Measurements from ENCODE around the gene DYNC2LI1. TPM values are rescaled to one million over a fixed set of nuclear protein-coding genes. Genes with fewer than 3 reads are reported as not detected.

Gene DYNC2LI1
- polyA plus RNA-seq, 3 donors from 2014 or later = 5.7 to 11.5 (median 5.9) TPM

DNA sequence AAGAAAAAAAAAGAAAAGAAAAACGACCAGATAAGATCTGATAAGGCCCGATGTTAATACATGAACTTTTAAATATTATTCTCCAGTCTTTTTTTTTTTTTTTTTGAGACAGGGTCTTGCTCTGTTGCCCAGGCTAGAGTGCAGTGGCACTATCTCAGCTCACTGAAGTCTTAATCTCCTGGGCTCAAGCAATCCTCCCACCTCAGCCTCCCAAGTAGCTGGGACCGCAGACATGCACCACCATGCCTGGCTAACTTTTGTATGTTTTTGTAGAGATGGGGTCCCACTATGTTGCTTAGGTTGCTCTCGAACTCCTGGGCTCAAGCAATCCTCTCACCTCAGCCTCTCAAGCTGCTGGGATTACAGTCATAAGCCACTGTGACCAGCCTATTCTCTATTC lies 63.2 kb downstream of the DYNC2LI1 start:
- Mint-ChIP-seq H3K4me3 (no peak overlapping the region), H3K9me3 (no peaks in the 10 kb centered on the region), H3K27ac (no peak overlapping the region), H3K4me1 (no peaks in the 10 kb centered on the region), H3K36me3 (no peaks in the 10 kb centered on the region), H3K27me3 (ENCODE audit: low read depth in 3 of 3) (peaks cover 0 to 14% (median 2%) of the 10 kb centered on the region in 3 donors)
- no peak for DNase-seq

DNA sequence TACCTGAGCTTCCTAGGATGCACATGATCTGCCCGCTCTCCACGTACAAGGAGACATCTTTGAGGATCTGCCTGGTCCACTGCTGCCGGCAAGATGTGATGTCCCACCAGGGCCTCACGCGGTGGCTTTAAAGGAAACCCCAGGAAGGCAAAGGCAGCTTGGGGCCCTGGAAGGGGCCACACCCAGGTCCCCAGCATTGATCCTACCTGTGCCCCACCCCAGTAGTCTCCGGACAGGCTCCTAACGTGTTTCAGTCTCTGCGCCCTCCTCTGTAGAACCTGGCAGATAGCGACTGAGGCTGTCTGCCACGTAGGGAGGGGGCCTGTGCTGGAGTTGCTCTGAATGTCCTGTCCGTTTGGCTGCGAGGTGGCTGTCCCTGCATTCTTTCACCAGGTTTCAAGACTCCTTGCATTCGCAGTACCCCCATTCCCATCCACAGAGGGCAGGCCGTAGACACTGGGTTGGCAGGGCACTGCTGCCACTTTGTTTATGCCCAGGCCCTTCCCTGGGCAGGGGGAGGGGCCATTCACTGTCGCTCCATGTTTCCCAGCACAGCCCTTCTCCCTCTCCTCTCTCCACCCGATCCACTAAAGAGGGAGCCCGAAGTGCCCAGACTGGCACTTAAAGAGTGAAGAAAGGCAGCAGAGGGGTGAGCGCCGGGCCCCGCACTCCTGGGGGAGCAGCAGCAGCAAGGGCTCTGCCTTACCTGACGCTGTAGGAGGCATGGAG lies 64.2 kb downstream of the DYNC2LI1 start:
- no peaks in the 10 kb centered on the region for H3K36me3 Mint-ChIP-seq
- no peak overlapping the region for H3K4me3 Mint-ChIP-seq
- no peak for DNase-seq
- H3K9me3 Mint-ChIP-seq = no peaks in the 10 kb centered on the region
- no peak overlapping the region for H3K27ac Mint-ChIP-seq
- H3K27me3 Mint-ChIP-seq (ENCODE audit: low read depth in 3 of 3) = peaks cover 0 to 14% (median 2%) of the 10 kb centered on the region in 3 donors
- H3K4me1 Mint-ChIP-seq = no peaks in the 10 kb centered on the region

DNA sequence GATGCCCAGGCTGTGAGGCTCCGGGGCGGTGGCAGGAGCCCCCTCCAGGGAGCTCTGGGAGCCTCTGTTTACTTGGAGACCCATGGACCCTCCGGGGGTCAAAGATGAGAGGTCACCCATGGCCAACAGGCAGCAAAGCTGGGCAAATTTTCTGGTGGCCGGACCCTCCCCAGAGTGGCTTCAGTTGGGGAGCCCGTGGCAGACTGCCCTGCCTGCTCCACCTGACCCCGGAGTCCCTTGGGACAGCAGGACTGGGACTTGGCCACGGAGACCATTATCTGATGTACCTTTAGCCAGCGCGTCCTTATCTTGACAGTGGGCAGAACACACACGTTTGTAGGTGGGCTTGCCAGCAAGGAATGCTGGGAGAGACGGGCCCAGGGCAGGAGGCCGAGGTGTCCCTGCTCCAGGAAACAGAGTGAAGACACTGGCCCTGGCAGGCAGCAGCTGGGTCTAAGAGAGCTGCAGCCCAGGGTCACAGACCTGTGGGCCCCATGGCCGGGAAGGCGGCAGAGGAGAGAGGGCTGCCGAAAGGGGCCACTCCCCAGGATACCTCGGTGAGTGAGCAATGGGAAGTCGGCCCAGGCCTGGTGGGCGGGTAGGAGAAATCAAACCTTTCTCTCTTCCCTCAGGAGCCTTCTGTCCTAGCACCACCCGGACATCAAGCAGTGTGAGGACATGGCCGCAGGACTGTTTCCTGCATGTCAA lies 64.9 kb downstream of the DYNC2LI1 start, which contains the start of the genes ABCG5 and ABCG8:
ABCG5 (minus strand) TSS at position 280 of the 708 bp plus-strand sequence; CDS start at position 120, 160 bp downstream.
ABCG8 (plus strand) TSS at position 412 of the 708 bp plus-strand sequence; CDS start at position 495, 83 bp downstream.
- DNase-seq = no peak
- H3K27ac Mint-ChIP-seq = no peak within 1 kb of the TSS

DNA sequence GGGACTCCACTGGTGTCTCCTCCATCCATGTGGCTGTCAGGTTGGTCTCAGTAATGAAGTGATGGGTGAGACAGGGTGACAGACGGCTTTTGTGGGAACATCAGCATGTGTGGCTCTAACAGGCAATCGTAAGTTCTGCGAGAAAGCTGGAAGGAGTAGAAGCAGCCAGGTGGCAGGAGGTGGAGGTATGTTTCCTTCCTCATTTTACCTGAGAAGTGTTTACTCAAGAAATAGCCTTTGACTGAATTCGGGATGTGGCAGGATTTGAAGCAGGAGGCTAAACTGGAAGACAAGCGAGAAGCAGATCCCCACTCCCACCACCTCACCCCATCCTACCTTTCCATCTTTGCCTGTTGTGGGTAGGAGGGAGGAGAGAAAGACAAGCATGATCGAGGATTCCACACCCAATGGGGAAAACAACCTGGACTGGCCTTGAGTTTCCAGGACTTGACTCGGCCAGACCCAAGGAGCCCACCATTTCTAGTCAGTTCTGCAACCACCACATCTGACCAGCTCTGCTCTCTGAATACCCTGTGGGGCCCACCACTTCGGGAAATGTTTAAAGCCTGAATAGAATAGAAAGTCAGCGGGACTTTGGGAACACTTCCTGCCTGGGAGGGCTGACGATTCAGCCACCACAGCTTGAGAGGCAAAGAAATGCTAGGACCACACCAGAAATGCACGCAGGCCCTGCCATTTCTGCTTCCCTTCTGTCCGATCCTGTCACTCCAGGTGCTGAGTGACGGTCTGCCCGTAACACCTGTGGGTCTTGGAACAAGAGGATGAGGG lies 66.1 kb downstream of the DYNC2LI1 start:
- Mint-ChIP-seq H3K27ac (no peak overlapping the region), H3K9me3 (no peaks in the 10 kb centered on the region), H3K4me1 (no peaks in the 10 kb centered on the region), H3K4me3 (no peak overlapping the region), H3K36me3 (no peaks in the 10 kb centered on the region), H3K27me3 (ENCODE audit: low read depth in 3 of 3) (peaks cover 0 to 9% (median 0%) of the 10 kb centered on the region in 3 donors)
- DNase-seq = no peak

More for the DNA sequence above, 64.9 kb downstream of the DYNC2LI1 start, which contains the start of the genes ABCG5 and ABCG8:
- H3K9me3 Mint-ChIP-seq = no peaks in the 10 kb centered on the region
- H3K36me3 Mint-ChIP-seq = no peaks in the 10 kb centered on the region
- H3K27me3 Mint-ChIP-seq (ENCODE audit: low read depth in 3 of 3) = peaks cover 0 to 13% (median under 1%) of the 10 kb centered on the region in 3 donors
- H3K4me1 Mint-ChIP-seq = no peaks in the 10 kb centered on the region
- no peak within 1 kb of the TSS for H3K4me3 Mint-ChIP-seq

DNA sequence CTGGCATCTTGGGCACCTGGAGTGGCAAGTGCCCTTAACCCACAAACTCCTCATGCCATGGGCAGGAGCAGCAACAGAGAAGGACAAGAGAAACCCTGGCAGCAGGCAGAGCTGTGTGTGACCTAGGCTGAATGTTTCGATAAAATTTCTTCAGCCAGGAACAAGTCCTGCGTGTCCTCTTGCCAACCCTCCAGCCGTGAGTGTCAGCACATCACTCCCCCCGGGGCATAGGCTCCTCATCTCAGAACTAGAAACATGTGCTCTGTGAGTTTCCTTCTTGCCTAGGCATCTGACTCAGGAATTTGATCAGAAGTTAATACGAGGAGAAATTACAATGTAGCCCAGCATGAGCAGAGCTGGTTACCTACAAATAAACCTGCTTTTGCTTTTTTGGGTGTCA lies 67.1 kb downstream of the DYNC2LI1 start:
- Mint-ChIP-seq H3K4me1 (no peaks in the 10 kb centered on the region), H3K9me3 (no peaks in the 10 kb centered on the region), H3K27me3 (ENCODE audit: low read depth in 3 of 3) (peaks cover 0 to 8% (median 0%) of the 10 kb centered on the region in 3 donors), H3K4me3 (no peak overlapping the region), H3K36me3 (no peaks in the 10 kb centered on the region), H3K27ac (peak overlapping the region in 1 of 6 donors; percentile 12)
- DNase-seq = no peak

DNA sequence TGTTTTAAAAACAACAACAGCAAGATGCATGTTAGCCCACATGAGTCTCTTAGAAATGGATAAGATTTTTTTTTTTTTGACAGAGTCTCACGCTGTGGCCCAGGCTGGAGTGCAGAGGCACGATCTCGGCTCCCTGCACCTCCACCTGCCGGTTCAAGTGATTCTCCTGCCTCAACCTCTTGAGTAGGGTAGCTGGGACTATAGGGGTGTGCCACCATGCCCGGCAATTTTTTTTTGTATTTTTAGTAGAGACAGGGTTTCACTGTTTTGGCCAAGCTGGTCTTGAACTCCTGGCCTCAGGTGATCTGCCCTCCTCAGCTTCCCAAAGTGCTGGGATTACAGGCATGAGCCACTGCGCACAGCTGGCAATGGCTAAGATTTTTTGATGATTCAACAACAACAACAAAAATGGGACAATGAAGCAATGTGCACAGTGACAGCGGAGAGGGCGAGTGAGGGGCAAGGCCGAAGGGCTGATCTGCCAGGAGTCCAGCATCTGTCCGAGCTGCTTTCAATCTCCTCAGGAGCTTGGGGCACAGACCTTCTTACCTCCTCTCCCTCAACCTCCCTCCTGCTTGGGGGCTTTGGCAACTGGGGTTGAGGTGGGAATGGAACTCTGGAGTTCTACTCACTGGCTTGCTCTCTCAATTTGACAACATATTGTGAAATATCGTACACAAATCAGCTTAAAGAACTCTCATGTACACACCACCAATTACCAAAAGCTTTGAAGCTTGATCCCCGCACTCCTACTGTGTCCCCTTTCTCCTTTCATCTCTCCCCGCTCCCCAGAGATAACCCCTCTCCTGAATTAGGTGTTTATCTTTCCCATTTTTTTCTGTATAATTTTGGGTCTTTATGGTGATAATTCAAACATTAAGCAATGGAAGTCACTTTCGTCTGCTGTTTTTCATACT lies 68.4 kb downstream of the DYNC2LI1 start:
- no peaks in the 10 kb centered on the region for H3K4me1 Mint-ChIP-seq
- H3K27me3 Mint-ChIP-seq (ENCODE audit: low read depth in 3 of 3) = peaks cover 0 to 6% (median 0%) of the 10 kb centered on the region in 3 donors
- no peak overlapping the region for H3K27ac Mint-ChIP-seq
- no peaks in the 10 kb centered on the region for H3K36me3 Mint-ChIP-seq
- H3K9me3 Mint-ChIP-seq = no peaks in the 10 kb centered on the region
- DNase-seq = no peak
- no peak overlapping the region for H3K4me3 Mint-ChIP-seq

DNA sequence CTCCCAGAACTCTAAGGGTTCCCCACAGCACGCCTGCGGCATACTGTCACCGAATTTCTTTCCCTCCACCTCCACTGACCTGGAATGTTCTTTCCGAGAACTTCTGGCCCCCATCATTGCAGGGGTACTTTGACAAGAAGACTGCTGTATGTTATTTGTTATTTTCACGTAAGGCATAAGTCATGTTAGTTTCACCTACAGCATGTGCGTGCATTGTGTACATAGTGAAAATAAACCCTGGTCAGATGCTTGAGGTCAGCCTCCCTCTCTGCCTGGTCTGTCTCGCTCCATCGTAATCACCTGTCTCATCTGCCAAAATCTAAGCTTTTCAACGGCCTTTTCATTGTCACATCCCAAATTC lies 69.0 kb downstream of the DYNC2LI1 start:
- no peak overlapping the region for H3K27ac Mint-ChIP-seq
- DNase-seq = no peak
- H3K4me3 Mint-ChIP-seq = no peak overlapping the region
- peaks cover 0 to 7% (median 0%) of the 10 kb centered on the region in 3 donors for H3K27me3 Mint-ChIP-seq (ENCODE audit: low read depth in 3 of 3)
- no peaks in the 10 kb centered on the region for H3K36me3 Mint-ChIP-seq
- H3K9me3 Mint-ChIP-seq = no peaks in the 10 kb centered on the region
- no peaks in the 10 kb centered on the region for H3K4me1 Mint-ChIP-seq

DNA sequence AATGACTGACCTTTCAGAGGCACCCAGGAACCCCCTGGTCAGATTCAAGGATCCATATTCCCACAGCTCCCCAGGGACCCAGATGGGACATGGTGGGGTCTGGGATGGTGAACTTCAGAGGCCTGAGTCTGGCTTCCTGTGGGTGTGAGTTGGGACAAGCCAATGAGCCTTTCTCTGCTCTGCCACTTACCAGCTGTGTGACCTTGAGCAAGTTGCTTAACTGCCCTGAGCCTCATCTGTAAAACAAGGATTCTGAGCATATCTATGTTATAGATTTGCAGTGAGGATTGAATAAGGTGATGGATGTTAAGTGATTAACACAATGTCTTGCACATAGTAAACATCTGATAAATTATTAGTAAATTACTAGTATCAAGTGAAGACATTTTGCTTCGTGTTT lies 71.3 kb downstream of the DYNC2LI1 start:
- Mint-ChIP-seq H3K9me3 (no peaks in the 10 kb centered on the region), H3K4me1 (no peaks in the 10 kb centered on the region), H3K36me3 (no peaks in the 10 kb centered on the region), H3K27ac (no peak overlapping the region), H3K27me3 (ENCODE audit: low read depth in 3 of 3) (peaks cover 0 to 5% (median 3%) of the 10 kb centered on the region in 3 donors), H3K4me3 (no peak overlapping the region)
- no peak for DNase-seq

DNA sequence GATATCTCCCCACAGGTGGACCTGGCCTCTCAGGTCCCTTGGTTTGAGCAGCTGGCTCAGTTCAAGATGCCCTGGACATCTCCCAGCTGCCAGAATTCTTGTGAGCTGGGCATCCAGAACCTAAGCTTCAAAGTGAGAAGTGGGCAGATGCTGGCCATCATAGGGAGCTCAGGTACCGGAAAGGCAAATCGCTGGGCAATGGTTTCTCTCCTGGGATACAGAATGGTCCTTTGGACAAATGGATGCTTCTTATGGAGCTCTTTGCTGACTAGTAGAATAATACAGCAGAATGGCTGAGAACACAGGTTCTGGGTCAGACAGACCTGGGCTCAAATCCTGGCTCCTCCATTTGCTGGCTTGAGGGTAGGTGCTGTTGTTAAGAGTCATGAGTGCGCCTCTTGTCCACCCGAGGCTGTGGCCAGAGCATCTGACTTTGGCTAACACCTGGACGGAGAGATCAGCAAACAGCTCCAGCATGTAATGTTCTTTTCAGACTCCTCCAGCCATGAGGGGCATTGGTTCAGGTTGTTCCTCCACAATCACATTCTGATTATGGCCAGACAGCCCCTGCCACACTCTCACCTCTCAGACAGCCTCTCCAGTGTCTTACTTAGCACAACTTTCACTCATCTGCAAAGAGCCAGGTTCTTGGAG lies 72.4 kb downstream of the DYNC2LI1 start:
- Mint-ChIP-seq H3K36me3 (no peaks in the 10 kb centered on the region), H3K4me3 (no peak overlapping the region), H3K9me3 (no peaks in the 10 kb centered on the region), H3K4me1 (no peaks in the 10 kb centered on the region), H3K27me3 (ENCODE audit: low read depth in 3 of 3) (peaks cover 0 to 3% (median 2%) of the 10 kb centered on the region in 3 donors), H3K27ac (no peak overlapping the region)
- DNase-seq = no peak

DNA sequence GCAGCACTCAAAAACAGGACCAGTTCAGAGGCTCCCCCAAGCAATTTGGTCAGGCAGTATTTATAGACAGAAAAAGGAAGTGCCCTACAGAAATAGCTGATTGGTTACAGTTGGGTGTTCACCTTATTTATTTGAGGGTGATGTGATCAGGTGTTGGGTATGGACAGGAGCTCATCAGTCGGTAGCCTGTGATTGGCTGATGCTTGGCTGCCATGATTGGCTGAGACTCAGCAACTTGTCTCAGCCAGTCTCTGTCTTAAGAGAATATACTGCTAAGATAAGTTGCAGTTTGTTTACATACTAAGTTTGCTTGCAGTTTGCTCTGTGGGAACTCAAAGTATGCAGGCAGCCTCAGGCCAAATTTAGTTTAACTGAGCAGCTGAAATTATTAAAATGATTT lies 74.4 kb downstream of the DYNC2LI1 start:
- H3K27me3 Mint-ChIP-seq (ENCODE audit: low read depth in 3 of 3) = peaks cover 0 to 3% (median 2%) of the 10 kb centered on the region in 3 donors
- DNase-seq = no peak
- H3K27ac Mint-ChIP-seq = no peak overlapping the region
- no peaks in the 10 kb centered on the region for H3K36me3 Mint-ChIP-seq
- H3K4me1 Mint-ChIP-seq = no peaks in the 10 kb centered on the region
- no peaks in the 10 kb centered on the region for H3K9me3 Mint-ChIP-seq
- H3K4me3 Mint-ChIP-seq = no peak overlapping the region

DNA sequence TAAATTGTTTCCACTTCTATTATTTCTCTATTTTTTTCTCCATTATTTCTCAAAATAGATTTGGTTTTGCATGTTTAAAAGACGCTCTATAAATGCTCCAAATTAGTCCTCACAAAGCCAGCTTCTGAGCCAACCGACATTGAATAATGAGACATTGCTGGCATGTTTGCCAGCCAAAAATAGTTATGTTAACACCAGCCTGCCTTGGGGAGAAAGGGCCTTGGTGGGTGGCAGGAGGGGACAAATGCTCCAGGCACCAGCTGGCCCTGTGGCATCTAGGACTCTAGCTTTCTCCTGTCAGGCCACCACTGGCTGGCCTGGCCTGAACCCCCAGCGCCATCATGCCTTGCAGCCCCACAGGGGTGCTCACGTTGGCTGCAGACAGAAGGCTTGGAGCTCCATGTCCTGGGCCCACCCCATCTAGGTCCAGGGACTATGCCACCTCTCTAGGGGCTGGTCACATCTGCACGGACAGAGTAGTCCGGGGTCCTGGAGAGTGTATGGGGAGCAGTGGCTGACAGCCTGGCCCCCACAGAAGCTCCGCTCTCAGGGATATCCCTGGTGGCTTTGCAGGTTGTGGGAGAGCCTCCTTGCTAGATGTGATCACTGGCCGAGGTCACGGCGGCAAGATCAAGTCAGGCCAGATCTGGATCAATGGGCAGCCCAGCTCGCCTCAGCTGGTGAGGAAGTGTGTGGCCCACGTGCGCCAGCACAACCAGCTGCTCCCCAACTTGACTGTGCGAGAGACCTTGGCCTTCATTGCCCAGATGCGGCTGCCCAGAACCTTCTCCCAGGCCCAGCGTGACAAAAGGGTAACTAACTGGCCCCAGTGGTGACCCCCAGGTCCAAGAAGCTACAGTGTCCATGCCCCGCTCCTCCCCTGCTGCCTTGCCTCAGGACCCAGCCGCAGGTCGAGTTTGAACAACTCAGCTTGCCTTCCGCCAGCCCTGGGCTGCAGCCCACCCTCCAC lies 77.5 kb downstream of the DYNC2LI1 start:
- no peak overlapping the region for H3K27ac Mint-ChIP-seq
- no peak for DNase-seq
- H3K36me3 Mint-ChIP-seq = no peaks in the 10 kb centered on the region
- H3K27me3 Mint-ChIP-seq (ENCODE audit: low read depth in 3 of 3) = peaks cover 0 to 3% (median 2%) of the 10 kb centered on the region in 3 donors
- H3K4me3 Mint-ChIP-seq = no peak overlapping the region
- no peaks in the 10 kb centered on the region for H3K4me1 Mint-ChIP-seq
- no peaks in the 10 kb centered on the region for H3K9me3 Mint-ChIP-seq

Measured in immature natural killer cell (primary cell).